HFFc6 (cell line): Measurements from ENCODE around the gene PBX1. TPM values are rescaled to one million over a fixed set of nuclear protein-coding genes. Genes with fewer than 3 reads are reported as not detected.

Source experiments
- DNase-seq: peaks from one replicate; pipeline ENCODE4 v3.0.0-alpha.2; 2018
- H3K27ac Mint-ChIP-seq: 2 replicates; pipeline ENCODE4 v1.8.0; 2020; ENCODE audit warnings: mild to moderate bottlenecking, mixed read lengths
- H3K27me3 Mint-ChIP-seq: 2 replicates; pipeline ENCODE4 v1.8.0; 2021; ENCODE audit warnings: mild to moderate bottlenecking, moderate library complexity, mixed read lengths; ENCODE audit not compliant: insufficient read depth
- H3K36me3 Mint-ChIP-seq: 2 replicates; pipeline ENCODE4 v1.8.0; 2021; ENCODE audit warnings: low read depth, mixed read lengths
- H3K4me1 Mint-ChIP-seq: 2 replicates; pipeline ENCODE4 v1.8.0; 2020; ENCODE audit warnings: low read depth, mixed read lengths
- H3K4me3 Mint-ChIP-seq: 2 replicates; pipeline ENCODE4 v1.8.0; 2020; ENCODE audit warnings: mild to moderate bottlenecking, moderate library complexity, mixed read lengths
- H3K9me3 Mint-ChIP-seq: 2 replicates; pipeline ENCODE4 v1.8.0; 2020; ENCODE audit warnings: mild to moderate bottlenecking, mixed read lengths
- CTCF ChIP-seq: fragments of 200-600 bp; sonication (generic); IDR thresholded peaks from 2 replicates; pipeline ENCODE4 v1.5.0; 2021; ENCODE audit warnings: antibody characterized with exemption, mild to moderate bottlenecking
- total RNA-seq, 6 experiments: library from RNA; stranded (reverse); fragmentation: NEBNext Ultra II Directional; extraction: Animal tissue kit (Norgen Biotek cat#: 25700); gene quantifications; 2 replicates in 1 of 6; 3 replicates in 5 of 6; pipeline ENCODE4 v1.2.3, GENCODE V29; 2021

PBX1 gene
- total RNA-seq, 6 experiments from 2014 or later, result 35.4 to 42.3 (median 39.1) TPM

- H3K4me3 Mint-ChIP-seq, result peak overlapping the region; percentile 75
Observed at GRCh38 chr1:164767752-164768402, 208.9 kb downstream of the PBX1 start.

GRCh38 chr1:164768619-164769018, 209.6 kb downstream of the PBX1 start:
- no peak overlapping the region for H3K4me3 Mint-ChIP-seq
- H3K9me3 Mint-ChIP-seq, result no peaks in the 10 kb centered on the region
- peaks cover 99% of the 10 kb centered on the region for H3K4me1 Mint-ChIP-seq
- no peak for DNase-seq
- peaks cover 8% of the 10 kb centered on the region; the same call in 1 of the 2 replicates for H3K36me3 Mint-ChIP-seq
- no peak for TF ChIP-seq CTCF
- peak overlapping the region; percentile 90 for H3K27ac Mint-ChIP-seq
- H3K27me3 Mint-ChIP-seq, result no peaks in the 10 kb centered on the region; the same call in 1 of the 2 replicates

More at GRCh38 chr1:164767752-164768402, 208.9 kb downstream of the PBX1 start:
- H3K4me1 Mint-ChIP-seq, result peaks cover 96% of the 10 kb centered on the region
- no peaks in the 10 kb centered on the region; the same call in 1 of the 2 replicates for H3K27me3 Mint-ChIP-seq
- H3K9me3 Mint-ChIP-seq, result no peaks in the 10 kb centered on the region
- H3K36me3 Mint-ChIP-seq, result peaks cover 8% of the 10 kb centered on the region; the same call in 1 of the 2 replicates
- H3K27ac Mint-ChIP-seq, result peak overlapping the region; percentile 90
- DNase-seq, result no peak
- no peak for TF ChIP-seq CTCF

- H3K36me3 Mint-ChIP-seq, result peaks cover 9% of the 10 kb centered on the region; the same call in 1 of the 2 replicates
- H3K27me3 Mint-ChIP-seq, result no peaks in the 10 kb centered on the region; the same call in 1 of the 2 replicates
- H3K4me1 Mint-ChIP-seq, result peaks cover 97% of the 10 kb centered on the region
- no peak for DNase-seq
- no peak overlapping the region for H3K4me3 Mint-ChIP-seq
- H3K27ac Mint-ChIP-seq, result peak overlapping the region; percentile 41; the same call in 1 of the 2 replicates
- H3K9me3 Mint-ChIP-seq, result no peaks in the 10 kb centered on the region
- no peak for TF ChIP-seq CTCF
Observed at GRCh38 chr1:164769486-164770130, 210.6 kb downstream of the PBX1 start.

- peaks cover 97% of the 10 kb centered on the region for H3K4me1 Mint-ChIP-seq
- H3K27ac Mint-ChIP-seq, result no peak overlapping the region
- H3K27me3 Mint-ChIP-seq, result no peaks in the 10 kb centered on the region; the same call in 1 of the 2 replicates
- no peaks in the 10 kb centered on the region for H3K9me3 Mint-ChIP-seq
- DNase-seq, result no peak
- H3K36me3 Mint-ChIP-seq, result peaks cover 14% of the 10 kb centered on the region; the same call in 1 of the 2 replicates
- no peak for TF ChIP-seq CTCF
- H3K4me3 Mint-ChIP-seq, result no peak overlapping the region
Observed at GRCh38 chr1:164770131-164770529, 211.1 kb downstream of the PBX1 start.

GRCh38 chr1:164771041-164771618, 212.1 kb downstream of the PBX1 start:
- peaks cover 16% of the 10 kb centered on the region; the same call in 1 of the 2 replicates for H3K36me3 Mint-ChIP-seq
- peaks cover 93% of the 10 kb centered on the region for H3K4me1 Mint-ChIP-seq
- no peaks in the 10 kb centered on the region; the same call in 1 of the 2 replicates for H3K27me3 Mint-ChIP-seq
- H3K4me3 Mint-ChIP-seq, result peak overlapping the region; percentile 53
- TF ChIP-seq CTCF, result no peak
- H3K27ac Mint-ChIP-seq, result peak overlapping the region; percentile 89
- no peak for DNase-seq
- H3K9me3 Mint-ChIP-seq, result no peaks in the 10 kb centered on the region
